Loucy (cell line): ENCODE measurements around the gene OTOP3.

ENCODE experiments used
- CTCF ChIP-seq: fragments of 200-600 bp; sonication (generic); conservative IDR thresholded peaks from 2 replicates; pipeline ENCODE4 v1.5.1; 2014; ENCODE audit warnings: mild to moderate bottlenecking, antibody characterized with exemption, low read length
- EZH2phosphoT487 ChIP-seq: fragments of 200-600 bp; IDR thresholded peaks from 2 replicates; pipeline ENCODE4 v1.6.1; 2018; ENCODE audit warnings: antibody characterized with exemption, mild to moderate bottlenecking, moderate library complexity, borderline replicate concordance

GRCh38 chr17:74890554-74890953 is 45.1 kb upstream of the OTOP3 start:
- TF ChIP-seq CTCF (no peak), EZH2phosphoT487 (no peak)
